SU-DHL-6 (cell line): Measurements from ENCODE around the gene GPATCH3.

Experiments used
- EZH2phosphoT487 ChIP-seq: fragments of 200-600 bp; sonication (generic), shearing (Covaris generic); conservative IDR thresholded peaks from 2 replicates; pipeline ENCODE4 v1.6.1; 2018; ENCODE audit warnings: mild to moderate bottlenecking, antibody characterized with exemption, low read length, moderate library complexity, mixed read lengths
- TF ChIP-seq, protein P1 (sequence below): fragments of 200-600 bp; sonication (generic); IDR thresholded peaks from one replicate; pipeline ENCODE4 v1.5.1; 2017; ENCODE audit warnings: antibody characterized with exemption, mild to moderate bottlenecking, low read length, moderate library complexity; ENCODE audit not compliant: insufficient read depth, poor library complexity, severe bottlenecking

GRCh38 chr1:26863685-26864077 lies 36.6 kb downstream of the GPATCH3 start:
- TF ChIP-seq, protein P1, sequence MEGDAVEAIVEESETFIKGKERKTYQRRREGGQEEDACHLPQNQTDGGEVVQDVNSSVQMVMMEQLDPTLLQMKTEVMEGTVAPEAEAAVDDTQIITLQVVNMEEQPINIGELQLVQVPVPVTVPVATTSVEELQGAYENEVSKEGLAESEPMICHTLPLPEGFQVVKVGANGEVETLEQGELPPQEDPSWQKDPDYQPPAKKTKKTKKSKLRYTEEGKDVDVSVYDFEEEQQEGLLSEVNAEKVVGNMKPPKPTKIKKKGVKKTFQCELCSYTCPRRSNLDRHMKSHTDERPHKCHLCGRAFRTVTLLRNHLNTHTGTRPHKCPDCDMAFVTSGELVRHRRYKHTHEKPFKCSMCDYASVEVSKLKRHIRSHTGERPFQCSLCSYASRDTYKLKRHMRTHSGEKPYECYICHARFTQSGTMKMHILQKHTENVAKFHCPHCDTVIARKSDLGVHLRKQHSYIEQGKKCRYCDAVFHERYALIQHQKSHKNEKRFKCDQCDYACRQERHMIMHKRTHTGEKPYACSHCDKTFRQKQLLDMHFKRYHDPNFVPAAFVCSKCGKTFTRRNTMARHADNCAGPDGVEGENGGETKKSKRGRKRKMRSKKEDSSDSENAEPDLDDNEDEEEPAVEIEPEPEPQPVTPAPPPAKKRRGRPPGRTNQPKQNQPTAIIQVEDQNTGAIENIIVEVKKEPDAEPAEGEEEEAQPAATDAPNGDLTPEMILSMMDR: no peak
- TF ChIP-seq EZH2phosphoT487: no peak
